C4-2B (cell line): ENCODE measurements around the gene ADAMTS7.

ENCODE experiments used
- ZFX ChIP-seq: fragments of 450-650 bp; IDR thresholded peaks from 2 replicates; pipeline ENCODE4 v1.6.1; 2017
- TF ChIP-seq, protein P1 (sequence below): fragments of 450-650 bp; conservative IDR thresholded peaks from 2 replicates; pipeline ENCODE4 v1.5.1; 2017; ENCODE audit warnings: mild to moderate bottlenecking

DNA sequence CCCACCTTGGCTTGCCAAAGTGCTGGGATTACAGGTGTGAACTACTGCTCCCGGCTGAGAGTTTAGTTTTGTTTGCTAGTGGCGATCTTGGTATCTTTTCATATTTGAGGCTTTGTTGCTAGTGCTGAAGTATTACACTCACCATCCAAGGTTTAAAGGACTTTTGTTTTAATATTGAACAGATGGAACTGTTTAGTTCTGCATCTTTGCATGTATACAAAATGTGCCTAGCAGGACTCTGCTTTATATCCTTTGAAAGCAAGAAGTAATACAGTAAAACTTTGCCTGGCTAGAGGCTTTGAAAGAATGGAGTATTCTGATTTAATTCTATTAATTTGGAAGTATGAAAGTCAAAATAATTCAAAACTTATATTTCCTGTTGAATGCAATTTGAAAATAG lies 92.4 kb downstream of the ADAMTS7 start:
- TF ChIP-seq, protein P1, sequence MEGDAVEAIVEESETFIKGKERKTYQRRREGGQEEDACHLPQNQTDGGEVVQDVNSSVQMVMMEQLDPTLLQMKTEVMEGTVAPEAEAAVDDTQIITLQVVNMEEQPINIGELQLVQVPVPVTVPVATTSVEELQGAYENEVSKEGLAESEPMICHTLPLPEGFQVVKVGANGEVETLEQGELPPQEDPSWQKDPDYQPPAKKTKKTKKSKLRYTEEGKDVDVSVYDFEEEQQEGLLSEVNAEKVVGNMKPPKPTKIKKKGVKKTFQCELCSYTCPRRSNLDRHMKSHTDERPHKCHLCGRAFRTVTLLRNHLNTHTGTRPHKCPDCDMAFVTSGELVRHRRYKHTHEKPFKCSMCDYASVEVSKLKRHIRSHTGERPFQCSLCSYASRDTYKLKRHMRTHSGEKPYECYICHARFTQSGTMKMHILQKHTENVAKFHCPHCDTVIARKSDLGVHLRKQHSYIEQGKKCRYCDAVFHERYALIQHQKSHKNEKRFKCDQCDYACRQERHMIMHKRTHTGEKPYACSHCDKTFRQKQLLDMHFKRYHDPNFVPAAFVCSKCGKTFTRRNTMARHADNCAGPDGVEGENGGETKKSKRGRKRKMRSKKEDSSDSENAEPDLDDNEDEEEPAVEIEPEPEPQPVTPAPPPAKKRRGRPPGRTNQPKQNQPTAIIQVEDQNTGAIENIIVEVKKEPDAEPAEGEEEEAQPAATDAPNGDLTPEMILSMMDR = no peak
- TF ChIP-seq ZFX = no peak
